NCI-H69 (cell line): Measurements from ENCODE around the gene AMN1.
"Not testable (repeated sequence)": the region's sequence is repeated elsewhere in the genome, so short reads cannot be mapped to it uniquely, and the experiment has no call there.

ENCODE experiments used
- DNase-seq: peaks from one replicate; lab custom pipeline; 2025; lab: John Stamatoyannopoulos, UW

AMN1 gene

GRCh38 chr12:31728917-31729640 lies at the start of gene AMN1:
Gene AMN1, minus strand, starts transcription at chr12:31729021. Its CDS starts 13 bp downstream, at chr12:31729008.
- DNase-seq = peak; percentile 100

GRCh38 chr12:31773867-31774266 lies 45.0 kb upstream of the AMN1 start:
- peak; percentile 96 for DNase-seq

- peak; percentile 97 for DNase-seq
Observed at GRCh38 chr12:31773223-31773750, 44.5 kb upstream of the AMN1 start.

GRCh38 chr12:31772685-31773222 lies 43.9 kb upstream of the AMN1 start:
- peak; percentile 84 for DNase-seq

- no peak for DNase-seq
Observed at GRCh38 chr12:31772186-31772585, 43.4 kb upstream of the AMN1 start.

- DNase-seq = peak; percentile 83
Observed at GRCh38 chr12:31768046-31768445, 39.2 kb upstream of the AMN1 start.

- DNase-seq = no peak
Observed at GRCh38 chr12:31765931-31766330, 37.1 kb upstream of the AMN1 start.

GRCh38 chr12:31759632-31760459 lies 31.0 kb upstream of the AMN1 start:
- DNase-seq = peak; percentile 68

- DNase-seq = peak; percentile 65
Observed at GRCh38 chr12:31758297-31758696, 29.5 kb upstream of the AMN1 start.

GRCh38 chr12:31756977-31757420 lies 28.2 kb upstream of the AMN1 start:
- DNase-seq = peak; percentile 65

- DNase-seq = peak; percentile 81
Observed at GRCh38 chr12:31752450-31752849, 23.6 kb upstream of the AMN1 start.

- DNase-seq = no peak
Observed at GRCh38 chr12:31751085-31751484, 22.3 kb upstream of the AMN1 start.

- no peak for DNase-seq
Observed at GRCh38 chr12:31750747-31751039, 21.9 kb upstream of the AMN1 start.

- DNase-seq = peak; percentile 100
Observed at GRCh38 chr12:31749024-31749704, 20.3 kb upstream of the AMN1 start.

GRCh38 chr12:31745242-31745641 lies 16.4 kb upstream of the AMN1 start:
- no peak for DNase-seq

- not testable (repeated sequence) for DNase-seq
Observed at GRCh38 chr12:31744363-31744762, 15.5 kb upstream of the AMN1 start.

GRCh38 chr12:31742891-31743290 lies 14.1 kb upstream of the AMN1 start:
- DNase-seq = peak; percentile 98

- DNase-seq = no peak
Observed at GRCh38 chr12:31740628-31741027, 11.8 kb upstream of the AMN1 start.

GRCh38 chr12:31737763-31738162 lies 8.9 kb upstream of the AMN1 start:
- DNase-seq = no peak

- no peak for DNase-seq
Observed at GRCh38 chr12:31737345-31737744, 8.5 kb upstream of the AMN1 start.

GRCh38 chr12:31736472-31736871 lies 7.7 kb upstream of the AMN1 start:
- DNase-seq = peak; percentile 61
